Fibroblast of pulmonary artery (primary cell): ENCODE results near the gene BRD4.

Source experiments
- DNase-seq: peaks from one replicate; pipeline ENCODE4 v3.0.0-alpha.2; 2010; ENCODE audit warnings: low read depth
- H3K4me3 ChIP-seq: replicated peaks from 2 replicates; pipeline ENCODE4 v1.5.1; 2011; ENCODE audit warnings: low read depth, mild to moderate bottlenecking, control low read depth, low read length, moderate library complexity
- CTCF ChIP-seq: IDR thresholded peaks from 2 replicates; pipeline ENCODE4 v1.5.1; 2011; ENCODE audit warnings: mild to moderate bottlenecking, control low read depth, low read length, inconsistent platforms; ENCODE audit errors: missing control alignments

BRD4 gene

DNA sequence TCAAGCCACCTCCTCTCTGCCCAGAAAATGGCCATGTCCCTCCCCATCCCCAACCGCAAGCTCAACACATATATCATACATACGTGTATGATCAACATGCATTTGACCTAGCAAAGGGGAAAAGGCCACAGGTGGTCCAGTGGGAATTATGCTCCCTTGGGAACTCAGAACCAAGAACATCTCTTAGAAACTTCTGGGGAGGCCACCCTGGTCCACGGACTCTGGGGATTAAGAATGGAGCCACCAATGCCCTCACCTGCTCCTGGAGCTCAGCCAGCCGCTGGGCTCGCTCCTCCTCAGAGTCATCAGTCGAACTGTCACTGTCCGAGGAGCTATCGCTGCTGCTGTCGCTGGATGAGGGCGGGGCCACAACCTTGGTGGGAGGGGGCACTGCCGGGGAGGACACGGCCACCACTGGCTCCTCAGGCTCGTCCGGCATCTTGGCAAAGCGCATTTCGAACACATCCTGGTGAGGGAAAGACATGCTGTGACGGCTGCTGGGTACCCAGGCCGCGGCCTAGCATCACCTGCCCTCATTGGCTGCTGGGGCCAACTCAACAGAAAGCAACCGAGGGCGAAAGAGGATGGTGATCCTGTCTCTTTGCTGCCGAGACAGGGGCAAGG, 75.5 kb downstream of the BRD4 start:
- DNase-seq, result no peak
- no peak overlapping the region for H3K4me3 ChIP-seq
- no peak for TF ChIP-seq CTCF

- no peak overlapping the region for H3K4me3 ChIP-seq
- no peak for TF ChIP-seq CTCF
- no peak for DNase-seq
Observed at GRCh38 chr19:15255359-15255990, 76.9 kb downstream of the BRD4 start.

- no peak overlapping the region for H3K4me3 ChIP-seq
- TF ChIP-seq CTCF, result no peak
- DNase-seq, result no peak
Observed at GRCh38 chr19:15254547-15254946, 77.8 kb downstream of the BRD4 start.

- H3K4me3 ChIP-seq, result no peak overlapping the region
- TF ChIP-seq CTCF, result no peak
- DNase-seq, result no peak
Observed at GRCh38 chr19:15253513-15253912, 78.8 kb downstream of the BRD4 start.

- DNase-seq, result no peak
- TF ChIP-seq CTCF, result no peak
- H3K4me3 ChIP-seq, result no peak overlapping the region
Observed at GRCh38 chr19:15253061-15253460, 79.3 kb downstream of the BRD4 start.

DNA sequence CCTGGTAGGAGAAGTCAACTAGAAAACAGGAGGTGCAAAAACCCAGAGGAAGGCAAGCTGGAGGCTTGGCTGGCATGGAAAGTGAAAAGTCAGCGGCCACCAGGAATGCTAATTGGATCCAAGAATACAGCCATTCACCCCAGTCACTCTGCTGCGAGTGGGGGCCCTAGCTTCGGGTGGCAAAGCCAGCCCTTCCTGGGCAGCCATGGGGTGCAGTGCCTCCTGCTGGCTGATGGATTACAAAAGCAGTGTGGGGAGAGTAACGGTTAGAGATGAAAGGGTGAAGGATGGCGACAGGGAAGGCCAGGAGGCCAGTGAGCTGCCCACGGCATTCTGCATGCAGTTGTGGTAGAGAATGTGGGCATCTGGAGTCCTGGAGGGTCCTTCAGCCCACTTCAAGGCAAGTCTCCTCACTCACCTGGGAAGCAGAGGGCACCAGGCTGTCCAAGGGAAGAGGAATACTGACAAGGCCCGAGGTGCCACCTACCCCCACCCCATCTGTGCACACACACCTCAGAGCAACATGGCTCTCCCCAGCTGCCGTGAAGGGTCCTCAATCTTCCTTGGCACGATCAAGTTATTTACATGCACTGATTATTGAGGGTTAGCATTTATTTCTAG, 79.8 kb downstream of the BRD4 start:
- no peak overlapping the region for H3K4me3 ChIP-seq
- peak; percentile 58 for DNase-seq
- peak; percentile 55 for TF ChIP-seq CTCF
